GM06990 (cell line): ENCODE data around the gene TMEM30A.

Experiments used
- DNase-seq: peaks from one replicate; pipeline ENCODE4 v3.0.0-alpha.2; 2011; ENCODE audit not compliant: insufficient read length; ENCODE audit errors: extremely low read depth
- H3K27me3 ChIP-seq: replicated peaks from 2 replicates; pipeline ENCODE4 v1.6.0; 2011; ENCODE audit warnings: low read length; ENCODE audit not compliant: control insufficient read depth, insufficient read depth
- H3K36me3 ChIP-seq: 2 replicates; pipeline ENCODE4 v1.5.1; 2011; ENCODE audit warnings: low read length; ENCODE audit not compliant: control insufficient read depth, insufficient read depth
- H3K4me3 ChIP-seq: replicated peaks from 2 replicates; pipeline ENCODE4 v1.5.1; 2011; ENCODE audit warnings: low read depth, mild to moderate bottlenecking, control low read depth, low read length
- TF ChIP-seq, protein P1 (sequence below): IDR thresholded peaks from 2 replicates; pipeline ENCODE4 v1.5.1; 2011; ENCODE audit warnings: low read length, control low read depth, mild to moderate bottlenecking, inconsistent platforms; ENCODE audit not compliant: insufficient read depth, poor library complexity, severe bottlenecking

TMEM30A gene

DNA sequence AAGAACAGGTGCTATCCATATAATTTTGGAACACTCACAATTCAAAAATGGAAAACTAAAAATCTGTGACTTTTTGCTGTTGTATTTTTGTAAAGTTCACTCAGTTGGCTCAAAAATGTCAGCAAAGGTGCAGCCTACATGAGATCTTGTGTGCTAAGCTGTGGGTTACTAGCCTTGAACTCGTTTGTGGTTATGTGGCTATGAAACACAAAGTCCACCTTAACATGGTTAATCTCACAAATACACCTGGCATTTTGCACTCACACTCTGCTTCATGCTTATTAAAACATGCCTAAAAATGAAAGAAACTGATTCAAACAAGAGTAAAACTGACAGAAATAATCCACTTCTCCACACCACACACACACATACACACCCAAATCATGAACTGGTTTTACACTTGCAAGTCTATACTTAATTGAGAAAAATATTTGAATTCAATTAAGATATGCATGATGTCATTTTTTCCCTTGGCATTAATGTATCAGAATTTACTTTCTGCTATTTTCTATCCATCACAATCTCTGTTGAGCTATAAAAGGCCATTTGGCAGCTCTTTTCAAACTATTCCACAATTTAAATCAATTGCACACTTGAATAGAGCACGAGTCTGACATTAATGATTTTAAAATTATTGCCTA is 22.9 kb upstream of the TMEM30A start:
- Histone ChIP-seq H3K36me3 (no peaks in the 10 kb centered on the region), H3K4me3 (no peak overlapping the region), H3K27me3 (no peaks in the 10 kb centered on the region)
- TF ChIP-seq, protein P1, sequence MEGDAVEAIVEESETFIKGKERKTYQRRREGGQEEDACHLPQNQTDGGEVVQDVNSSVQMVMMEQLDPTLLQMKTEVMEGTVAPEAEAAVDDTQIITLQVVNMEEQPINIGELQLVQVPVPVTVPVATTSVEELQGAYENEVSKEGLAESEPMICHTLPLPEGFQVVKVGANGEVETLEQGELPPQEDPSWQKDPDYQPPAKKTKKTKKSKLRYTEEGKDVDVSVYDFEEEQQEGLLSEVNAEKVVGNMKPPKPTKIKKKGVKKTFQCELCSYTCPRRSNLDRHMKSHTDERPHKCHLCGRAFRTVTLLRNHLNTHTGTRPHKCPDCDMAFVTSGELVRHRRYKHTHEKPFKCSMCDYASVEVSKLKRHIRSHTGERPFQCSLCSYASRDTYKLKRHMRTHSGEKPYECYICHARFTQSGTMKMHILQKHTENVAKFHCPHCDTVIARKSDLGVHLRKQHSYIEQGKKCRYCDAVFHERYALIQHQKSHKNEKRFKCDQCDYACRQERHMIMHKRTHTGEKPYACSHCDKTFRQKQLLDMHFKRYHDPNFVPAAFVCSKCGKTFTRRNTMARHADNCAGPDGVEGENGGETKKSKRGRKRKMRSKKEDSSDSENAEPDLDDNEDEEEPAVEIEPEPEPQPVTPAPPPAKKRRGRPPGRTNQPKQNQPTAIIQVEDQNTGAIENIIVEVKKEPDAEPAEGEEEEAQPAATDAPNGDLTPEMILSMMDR = no peak
- DNase-seq = no peak

DNA sequence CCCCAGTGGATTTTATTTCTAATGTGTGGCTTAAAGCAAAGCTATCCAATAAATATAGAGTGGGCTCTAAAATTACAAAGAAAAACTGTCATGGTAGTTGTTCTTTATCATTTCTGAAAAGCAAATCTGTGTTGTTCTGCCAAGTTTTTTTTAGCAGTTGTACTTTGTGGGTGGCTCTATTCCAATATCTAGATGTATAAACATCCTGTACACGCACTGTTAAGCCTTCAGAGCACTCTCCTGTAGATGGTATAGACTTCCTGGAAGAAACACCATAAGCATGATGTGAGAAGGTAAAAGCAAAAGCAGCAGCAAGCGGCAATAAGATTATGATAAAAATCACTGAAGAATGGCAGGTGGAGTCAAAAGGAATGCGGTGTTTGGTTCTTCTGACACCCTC is 21.5 kb upstream of the TMEM30A start:
- TF ChIP-seq, protein P1 = no peak
- DNase-seq = no peak
- no peaks in the 10 kb centered on the region for H3K27me3 ChIP-seq

DNA sequence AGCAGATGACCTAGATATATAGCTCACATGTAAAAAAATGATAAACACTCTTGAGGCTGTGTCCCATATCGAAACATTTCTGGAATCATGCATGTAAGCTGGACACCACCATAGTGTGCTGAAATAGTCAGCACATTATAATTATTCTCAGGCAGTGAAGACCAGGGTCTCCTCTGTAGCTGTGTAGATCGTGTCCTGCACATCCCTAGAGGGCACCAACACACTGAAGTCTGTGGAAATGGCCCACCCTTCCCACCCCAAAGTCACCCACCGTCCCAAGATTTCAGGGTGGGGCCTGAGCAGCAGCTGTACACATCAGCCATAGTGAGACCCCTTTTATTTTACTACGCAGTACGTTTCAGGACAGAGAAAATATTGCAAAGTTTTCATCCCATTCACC is 21.0 kb upstream of the TMEM30A start:
- no peaks in the 10 kb centered on the region for H3K27me3 ChIP-seq
- TF ChIP-seq, protein P1 = no peak
- no peak for DNase-seq
- no peak overlapping the region for H3K4me3 ChIP-seq
- H3K36me3 ChIP-seq = no peaks in the 10 kb centered on the region

More for the DNA sequence above, 21.5 kb upstream of the TMEM30A start:
- no peak overlapping the region for H3K4me3 ChIP-seq
- H3K36me3 ChIP-seq = no peaks in the 10 kb centered on the region

DNA sequence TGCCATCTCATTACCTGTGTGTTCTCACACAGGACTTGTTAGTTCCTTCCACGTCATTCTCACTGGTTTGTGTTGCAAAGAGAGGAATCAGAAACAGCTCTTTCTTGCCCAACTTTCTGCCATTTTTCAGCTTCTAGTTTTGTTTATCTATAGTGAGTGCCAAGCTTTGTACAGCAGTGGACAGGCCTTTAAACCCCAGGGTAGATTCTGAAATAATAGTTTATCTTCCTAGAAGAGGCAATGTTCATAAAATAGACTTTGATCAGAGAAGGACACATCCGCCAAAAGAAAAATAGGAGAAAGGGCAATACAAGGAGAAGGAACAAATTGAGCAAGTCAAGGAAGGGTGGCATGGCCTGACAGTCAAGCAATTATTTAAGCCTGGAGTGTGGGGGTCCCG is 17.7 kb upstream of the TMEM30A start:
- H3K4me3 ChIP-seq = no peak overlapping the region
- H3K27me3 ChIP-seq = no peaks in the 10 kb centered on the region
- no peaks in the 10 kb centered on the region for H3K36me3 ChIP-seq
- no peak for DNase-seq
- TF ChIP-seq, protein P1 = no peak

DNA sequence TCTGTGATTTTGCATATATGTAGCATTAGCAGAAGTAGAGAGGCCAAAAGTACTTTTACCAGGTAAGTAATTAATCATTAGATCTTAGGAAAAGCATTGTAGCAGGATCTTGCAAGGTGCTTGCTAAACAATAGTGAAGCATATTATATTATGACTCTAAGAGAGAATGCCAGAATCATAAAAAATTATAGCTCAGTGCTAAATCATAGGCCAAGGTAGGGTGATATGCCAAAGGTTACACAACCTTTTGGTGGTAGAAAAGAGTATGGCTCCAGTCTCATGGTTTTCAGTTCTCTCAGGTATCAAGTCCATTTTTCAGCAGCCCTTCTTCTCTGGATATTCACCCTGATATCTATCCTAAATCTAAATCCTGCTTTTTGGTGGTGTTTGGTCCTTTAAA is 16.9 kb upstream of the TMEM30A start:
- DNase-seq = no peak
- Histone ChIP-seq H3K36me3 (no peaks in the 10 kb centered on the region), H3K4me3 (no peak overlapping the region), H3K27me3 (no peaks in the 10 kb centered on the region)
- TF ChIP-seq, protein P1 = no peak

- TF ChIP-seq, protein P1 = no peak
- Histone ChIP-seq H3K4me3 (no peak overlapping the region), H3K27me3 (no peaks in the 10 kb centered on the region), H3K36me3 (no peaks in the 10 kb centered on the region)
- no peak for DNase-seq
These were observed 16.5 kb upstream of the TMEM30A start for GRCh38 chr6:75301088-75301487.
